MCF 10A (cell line): ENCODE data around the gene KCNT1. TPM values are rescaled to one million over a fixed set of nuclear protein-coding genes. Genes with fewer than 3 reads are reported as not detected.

ENCODE experiments used
- BruUV-seq: library from RNA; stranded (reverse); fragments of 400-500 nt; replicated peaks from 2 replicates; lab custom pipeline; 2021; lab: Mats Ljungman, UMichigan
- CTCF ChIA-PET: fragments of 300-600 bp; sonication (Branson Sonifier 250); formaldehyde crosslinking; extraction: SDS; loops from one replicate; lab custom pipeline; 2021; ENCODE audit warnings: antibody characterized with exemption, inconsistent platforms; lab: Yijun Ruan, JAX
- POLR2A ChIA-PET: fragments of 300-600, 350-650 bp; sonication (Branson Sonifier 250); formaldehyde crosslinking; extraction: SDS; loops from one replicate; lab custom pipeline; 2020; ENCODE audit warnings: antibody characterized with exemption, inconsistent platforms; lab: Yijun Ruan, JAX
- DNase-seq: peaks from one replicate; pipeline ENCODE4 v3.0.0-alpha.2; 2018; ENCODE audit not compliant: unreplicated experiment
- H3K27ac Mint-ChIP-seq: one replicate; pipeline ENCODE4 v1.8.0; 2022; ENCODE audit warnings: mild to moderate bottlenecking, low read depth, mixed read lengths; ENCODE audit not compliant: unreplicated experiment
- H3K27me3 Mint-ChIP-seq: one replicate; pipeline ENCODE4 v1.8.0; 2022; ENCODE audit warnings: mixed read lengths; ENCODE audit not compliant: insufficient read depth, unreplicated experiment
- H3K36me3 Mint-ChIP-seq: one replicate; pipeline ENCODE4 v1.8.0; 2022; ENCODE audit warnings: mild to moderate bottlenecking, moderate library complexity, mixed read lengths; ENCODE audit not compliant: insufficient read depth, unreplicated experiment
- H3K4me1 Mint-ChIP-seq: one replicate; pipeline ENCODE4 v1.8.0; 2022; ENCODE audit warnings: mixed read lengths; ENCODE audit not compliant: insufficient read depth, unreplicated experiment
- H3K4me3 Mint-ChIP-seq: one replicate; pipeline ENCODE4 v1.8.0; 2022; ENCODE audit warnings: mild to moderate bottlenecking, moderate library complexity, mixed read lengths; ENCODE audit not compliant: unreplicated experiment
- H3K9me3 Mint-ChIP-seq: one replicate; pipeline ENCODE4 v1.8.0; 2022; ENCODE audit warnings: mixed read lengths; ENCODE audit not compliant: unreplicated experiment
- CTCF ChIP-seq: fragments of 200-600 bp; IDR thresholded peaks from one replicate; pipeline ENCODE4 v1.8.0; 2022; ENCODE audit warnings: antibody characterized with exemption, mild to moderate bottlenecking; ENCODE audit not compliant: unreplicated experiment
- intact Hi-C: fragments of 100-400 bp; cut with micrococcal nuclease; formaldehyde crosslinking; loops from 2 replicates; pipeline ENCODE4 v1.14.1; 2022
- total RNA-seq: library from RNA; stranded (reverse); gene quantifications from 2 replicates; pipeline ENCODE4 v1.2.3, GENCODE V29; 2022

The KCNT1 gene
- total RNA-seq, 1 experiment from 2014 or later = not detected

DNA sequence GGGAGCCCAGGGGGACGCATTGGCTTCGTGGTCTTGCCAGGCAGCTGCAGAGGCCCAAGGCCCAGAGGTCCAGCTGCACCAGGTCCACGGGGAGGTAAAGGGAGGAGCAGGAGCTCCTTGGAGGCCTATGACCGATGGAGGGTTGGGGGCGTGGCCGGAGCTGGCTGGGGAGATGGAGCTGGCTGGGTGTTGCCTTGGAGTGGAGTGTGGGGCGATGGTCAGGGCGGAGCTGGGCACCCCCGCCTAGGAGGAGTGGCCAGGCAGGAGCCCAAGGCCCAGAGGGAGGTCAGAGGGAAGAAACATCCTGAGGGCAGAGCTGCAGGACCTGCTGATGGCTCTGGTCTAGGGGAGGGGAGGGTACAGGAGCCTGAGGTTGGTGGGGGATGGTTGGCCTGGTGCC is 44.6 kb downstream of the KCNT1 start:
- Mint-ChIP-seq H3K27ac (no peak overlapping the region), H3K9me3 (no peaks in the 10 kb centered on the region), H3K36me3 (no peaks in the 10 kb centered on the region), H3K4me1 (peaks cover 5% of the 10 kb centered on the region), H3K4me3 (no peak overlapping the region), H3K27me3 (peaks cover 29% of the 10 kb centered on the region)
- intact Hi-C loops = no loop called here
- POLR2A ChIA-PET = no interaction called here
- no peak for DNase-seq
- BruUV-seq = no TSS peak
- CTCF ChIA-PET = no interaction called here
- TF ChIP-seq CTCF = no peak

- intact Hi-C loops = no loop called here
Observed at GRCh38 chr9:135747311-135747710, 45.3 kb downstream of the KCNT1 start.

DNA sequence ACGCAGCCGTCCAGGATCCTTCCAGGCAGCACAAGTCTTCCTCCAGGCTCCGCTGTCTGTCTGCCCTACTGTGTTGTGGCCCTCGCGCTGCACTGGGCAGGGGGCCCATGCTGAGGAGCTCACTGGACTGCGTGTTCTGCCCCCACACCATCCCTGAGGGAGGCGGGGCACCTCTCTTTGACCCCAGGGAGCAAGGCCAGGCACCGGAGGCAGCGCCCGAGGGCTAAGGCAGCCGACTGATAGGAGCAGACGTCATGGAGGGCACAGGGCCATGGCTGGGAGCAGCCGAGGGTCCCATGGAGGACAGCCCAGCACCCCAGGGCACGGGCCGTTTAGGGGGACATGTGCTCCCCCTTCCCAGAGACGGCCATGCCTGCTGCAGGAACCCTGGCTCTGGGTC is 46.7 kb downstream of the KCNT1 start:
- intact Hi-C loops = no loop called here
- peaks cover 37% of the 10 kb centered on the region for H3K27me3 Mint-ChIP-seq
- no peak overlapping the region for H3K27ac Mint-ChIP-seq
- H3K4me3 Mint-ChIP-seq = no peak overlapping the region
- DNase-seq = no peak
- CTCF ChIA-PET = no interaction called here
- H3K4me1 Mint-ChIP-seq = no peaks in the 10 kb centered on the region
- peaks cover 8% of the 10 kb centered on the region for H3K9me3 Mint-ChIP-seq
- POLR2A ChIA-PET = no interaction called here
- no TSS peak for BruUV-seq
- no peaks in the 10 kb centered on the region for H3K36me3 Mint-ChIP-seq
- no peak for TF ChIP-seq CTCF

More at GRCh38 chr9:135747311-135747710, 45.3 kb downstream of the KCNT1 start:
- Mint-ChIP-seq H3K27ac (no peak overlapping the region), H3K4me1 (peaks cover 5% of the 10 kb centered on the region), H3K9me3 (no peaks in the 10 kb centered on the region), H3K4me3 (no peak overlapping the region), H3K36me3 (no peaks in the 10 kb centered on the region), H3K27me3 (peaks cover 33% of the 10 kb centered on the region)
- DNase-seq = no peak
- CTCF ChIA-PET = no interaction called here
- no peak for TF ChIP-seq CTCF
- no TSS peak for BruUV-seq
- POLR2A ChIA-PET = no interaction called here

DNA sequence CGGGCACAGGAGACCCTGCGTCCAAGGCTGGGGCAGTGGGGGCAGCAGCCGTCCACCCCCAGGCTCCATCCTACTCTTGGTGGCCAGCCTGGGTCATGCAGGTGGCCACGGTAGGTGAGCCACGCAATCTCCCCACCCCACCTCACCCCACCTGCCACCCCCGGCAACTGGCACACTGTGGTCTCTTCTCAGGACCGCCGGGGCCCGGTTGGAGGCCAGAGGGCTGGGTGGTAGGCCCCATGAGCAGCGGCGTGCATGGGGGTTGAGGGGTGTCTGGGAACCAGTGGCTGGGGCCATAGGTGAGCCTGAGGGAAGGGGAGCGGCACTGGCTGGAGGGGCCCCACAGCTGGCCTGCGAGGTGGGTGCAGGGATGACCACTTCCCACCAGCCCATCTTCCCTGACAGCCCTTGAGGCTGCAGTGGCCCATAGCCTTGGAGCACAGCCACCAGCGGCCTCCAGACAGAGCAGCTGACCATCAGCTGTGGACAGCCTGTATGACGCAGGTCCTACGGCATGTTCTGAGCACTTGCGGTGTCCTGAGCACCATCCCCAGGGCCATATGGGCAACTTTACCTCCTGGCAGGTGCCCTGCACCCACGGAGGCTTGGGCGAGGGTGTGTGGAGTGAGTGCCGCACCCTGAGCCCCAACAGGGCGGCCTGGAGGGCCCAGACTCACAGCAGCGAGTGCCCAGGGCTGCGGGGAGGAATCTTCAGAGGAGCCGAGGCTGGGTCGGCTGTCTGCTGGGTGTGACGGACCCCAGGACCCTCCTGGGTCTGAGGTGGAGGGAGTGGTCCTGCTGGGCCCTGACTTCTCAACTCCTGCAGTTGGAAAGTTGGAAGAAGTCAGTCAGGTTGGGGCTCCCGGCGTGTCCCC is 47.4 kb downstream of the KCNT1 start:
- no peak for TF ChIP-seq CTCF
- no peak overlapping the region for H3K27ac Mint-ChIP-seq
- no peaks in the 10 kb centered on the region for H3K4me1 Mint-ChIP-seq
- peaks cover 37% of the 10 kb centered on the region for H3K27me3 Mint-ChIP-seq
- POLR2A ChIA-PET = no interaction called here
- intact Hi-C loops = no loop called here
- no peaks in the 10 kb centered on the region for H3K36me3 Mint-ChIP-seq
- CTCF ChIA-PET = no interaction called here
- peaks cover 8% of the 10 kb centered on the region for H3K9me3 Mint-ChIP-seq
- BruUV-seq = no TSS peak
- no peak overlapping the region for H3K4me3 Mint-ChIP-seq
- no peak for DNase-seq
